ENCODE results near the gene ATP2A3.

GRCh38 chr17:3951420-3951819 is 12.8 kb downstream of the ATP2A3 start:
- no peak for TF ChIP-seq CTCF (IDR thresholded peaks at IDR 0.05; ENCODE audit: insufficient read depth, low read depth, low read length)
- no peak for TF ChIP-seq EZH2 (IDR thresholded peaks at IDR 0.05; ENCODE audit: insufficient read depth, low read length)

All from astrocyte (in vitro differentiated cells and primary cell).